ENCODE results near the gene GRIA4.

The GRIA4 gene

DNA sequence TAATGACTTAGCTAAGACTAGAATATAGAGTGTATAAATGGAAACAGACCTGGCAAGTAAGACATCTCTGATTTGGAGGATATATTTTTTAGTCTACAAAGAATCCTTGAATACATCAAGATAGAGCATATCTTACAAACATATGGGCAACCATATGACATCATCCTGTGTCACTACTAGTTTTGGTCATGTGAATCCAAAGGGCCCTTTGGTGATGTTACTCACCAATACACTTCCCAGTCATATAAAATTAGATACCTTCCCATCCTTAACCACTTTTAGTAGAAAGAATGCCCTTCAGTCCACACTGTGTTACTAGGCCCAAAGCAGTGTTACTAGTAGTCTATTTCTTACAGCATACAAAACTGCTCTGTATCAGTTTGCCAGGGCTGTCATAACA, 31.6 kb downstream of the GRIA4 start:
- DNase-seq, result no peak

- no peak for DNase-seq
These were observed 33.0 kb downstream of the GRIA4 start for GRCh38 chr11:105642870-105643269.

GRCh38 chr11:105644839-105645573, 35.1 kb downstream of the GRIA4 start:
- DNase-seq, result no peak

- DNase-seq, result no peak
These were observed 37.9 kb downstream of the GRIA4 start for GRCh38 chr11:105647780-105648179.

GRCh38 chr11:105648762-105649161, 38.9 kb downstream of the GRIA4 start:
- DNase-seq, result no peak

DNA sequence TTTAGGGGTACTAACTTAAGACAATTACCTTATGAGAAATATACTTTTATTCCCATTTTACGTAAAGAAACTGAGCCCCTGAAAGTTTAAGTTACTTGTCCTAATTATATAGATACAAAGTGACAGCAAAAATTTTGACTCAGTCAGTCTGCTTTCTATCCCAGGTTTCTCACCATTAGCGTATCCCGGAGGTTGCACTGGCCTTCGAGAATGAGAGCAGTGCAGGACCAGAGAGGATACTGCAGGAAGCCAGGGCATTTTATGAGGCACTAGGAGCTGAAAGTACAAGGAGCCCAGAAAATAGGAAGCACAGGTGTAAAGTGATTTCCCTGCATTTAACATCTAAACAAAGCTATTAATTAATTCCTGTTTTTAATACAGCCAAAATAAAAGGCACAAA, 55.4 kb downstream of the GRIA4 start:
- no peak for DNase-seq

- no peak for DNase-seq
These were observed 57.6 kb downstream of the GRIA4 start for GRCh38 chr11:105667441-105667840.

- no peak for DNase-seq
These were observed 60.9 kb downstream of the GRIA4 start for GRCh38 chr11:105670811-105671210.

- no peak for DNase-seq
These were observed 63.2 kb downstream of the GRIA4 start for GRCh38 chr11:105673089-105673488.

DNA sequence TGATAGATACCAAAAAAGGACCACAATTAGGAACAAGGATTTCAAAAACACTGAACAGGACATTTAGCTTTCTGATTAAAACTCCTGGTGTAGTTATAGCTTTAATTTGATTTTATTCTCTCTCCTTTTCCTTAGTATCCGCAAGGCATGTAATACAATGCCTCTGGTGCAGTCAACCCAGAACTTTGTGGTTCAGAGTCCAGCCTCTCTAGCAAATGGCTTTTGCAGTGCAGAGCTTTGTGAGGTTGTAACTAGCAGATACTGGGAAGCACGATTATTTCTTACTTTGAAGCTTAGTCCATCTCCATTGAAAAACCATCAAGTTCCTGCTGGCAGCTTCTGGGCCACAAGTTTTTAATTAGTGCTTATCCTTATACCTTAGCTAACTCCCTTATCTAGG, 79.8 kb downstream of the GRIA4 start:
- no peak for DNase-seq

DNA sequence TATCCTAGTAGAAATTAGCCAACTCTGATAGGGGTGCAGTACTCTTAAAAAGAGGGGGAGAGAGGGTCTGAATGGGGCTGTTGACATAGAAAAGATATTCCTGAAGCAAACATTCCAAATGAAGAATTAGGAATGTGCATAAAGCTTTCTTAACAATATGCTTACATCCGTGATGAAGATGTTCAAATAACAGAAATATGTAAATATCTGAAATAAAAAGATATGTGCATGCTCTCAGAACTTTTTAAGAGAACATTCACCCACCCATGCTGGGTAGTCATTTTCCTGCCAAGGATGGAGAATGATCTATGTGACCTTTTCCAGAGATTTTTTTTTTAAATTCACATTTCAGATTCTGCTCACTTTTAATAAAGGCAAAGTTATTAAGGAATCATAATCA, 80.6 kb downstream of the GRIA4 start:
- no peak for DNase-seq

DNA sequence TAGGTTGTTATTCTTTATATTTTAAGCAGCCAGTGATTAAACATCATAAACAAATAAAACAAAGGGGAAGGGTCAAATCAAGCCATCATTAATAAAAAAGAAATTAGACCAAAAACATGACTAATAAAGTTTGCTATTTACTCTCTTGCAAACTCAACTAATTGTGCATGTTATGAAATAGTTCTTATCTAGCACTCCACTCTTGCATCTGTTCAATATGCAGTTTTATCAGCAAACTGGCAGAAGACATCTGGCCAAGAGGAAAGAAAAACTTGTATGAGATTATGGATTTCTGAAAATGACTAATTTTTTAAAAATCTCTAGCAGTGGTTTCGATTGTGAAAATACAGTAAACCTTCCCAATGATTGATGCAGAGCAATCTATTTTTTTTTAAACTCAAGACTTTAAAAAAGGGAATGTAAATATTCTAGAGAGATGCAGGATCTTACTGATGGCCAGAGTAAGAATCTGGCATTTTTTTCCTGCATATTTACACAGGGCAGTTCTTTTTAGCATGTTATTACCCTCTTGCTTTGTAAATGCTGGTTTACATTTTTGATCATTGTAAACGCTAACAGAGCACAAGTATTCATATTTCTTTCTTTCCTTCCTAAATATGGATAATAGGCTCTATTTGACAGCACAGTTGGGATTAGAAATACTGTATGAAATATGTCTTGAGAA, 83.3 kb downstream of the GRIA4 start:
- DNase-seq, result no peak

GRCh38 chr11:105696000-105696399, 86.1 kb downstream of the GRIA4 start:
- DNase-seq, result no peak

- no peak for DNase-seq
These were observed 87.4 kb downstream of the GRIA4 start for GRCh38 chr11:105697291-105697690.

GRCh38 chr11:105699203-105699602, 89.3 kb downstream of the GRIA4 start:
- no peak for DNase-seq

DNA sequence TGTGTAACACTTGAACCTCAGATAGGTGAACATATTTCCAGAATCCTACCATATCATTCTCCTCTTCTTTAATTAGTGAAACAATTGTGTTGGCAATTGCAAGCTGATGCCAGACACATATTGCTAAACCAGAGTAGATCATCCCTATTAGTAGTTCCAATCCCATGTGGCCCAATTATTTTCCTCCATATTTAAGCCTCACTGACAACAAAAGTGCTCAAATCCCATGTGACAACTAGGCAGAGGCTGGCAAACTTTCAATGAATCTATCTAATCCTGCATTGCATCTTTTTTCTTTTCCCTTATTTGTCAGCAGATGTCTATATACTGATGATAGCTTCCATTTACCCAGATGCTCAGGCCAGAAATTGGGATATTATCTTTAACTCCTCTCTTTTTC, 90.4 kb downstream of the GRIA4 start:
- no peak for DNase-seq

- no peak for DNase-seq
These were observed 91.2 kb downstream of the GRIA4 start for GRCh38 chr11:105701098-105701497.

- no peak for DNase-seq
These were observed 96.1 kb downstream of the GRIA4 start for GRCh38 chr11:105705786-105706530.

GRCh38 chr11:105713106-105713505, 103.2 kb downstream of the GRIA4 start:
- no peak for DNase-seq

DNA sequence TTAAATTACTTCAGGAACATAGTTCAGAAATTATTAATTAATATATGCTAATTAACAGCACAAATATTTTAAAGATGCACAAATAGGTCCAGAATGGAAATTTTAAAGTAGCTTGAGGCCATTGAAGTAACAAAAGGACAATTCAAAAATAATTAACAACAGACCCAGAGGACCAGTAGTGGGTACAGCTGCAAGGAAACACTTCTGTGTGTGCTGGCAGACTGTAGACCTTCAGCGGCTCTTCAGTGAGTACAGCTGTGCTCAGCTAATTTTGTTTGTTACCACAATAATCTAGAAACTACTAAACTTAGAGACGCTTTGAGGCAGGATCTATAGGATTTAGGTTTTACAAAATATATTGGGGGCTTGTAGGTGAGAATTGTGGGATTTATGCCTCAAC, 103.8 kb downstream of the GRIA4 start:
- DNase-seq, result no peak

- DNase-seq, result no peak
These were observed 108.8 kb downstream of the GRIA4 start for GRCh38 chr11:105718641-105719040.

GRCh38 chr11:105719073-105719822, 109.4 kb downstream of the GRIA4 start:
- DNase-seq, result no peak

GRCh38 chr11:105720096-105720495, 110.2 kb downstream of the GRIA4 start:
- no peak for DNase-seq

Measured in stimulated activated naive CD4-positive, alpha-beta T cell treated with Interleukin-2 at 50 U/mL for 16 hours (primary cell).